Left forelimb (tissue), 1 donor: ENCODE data around the gene CNOT8.
"Not testable (repeated sequence)": the region's sequence is repeated elsewhere in the genome, so short reads cannot be mapped to it uniquely, and the experiment has no call there.

ENCODE experiments used
- DNase-seq: peaks from one replicate; pipeline ENCODE4 v3.0.0-alpha.2; 2018; ENCODE audit warnings: low spot score

Gene CNOT8

DNA sequence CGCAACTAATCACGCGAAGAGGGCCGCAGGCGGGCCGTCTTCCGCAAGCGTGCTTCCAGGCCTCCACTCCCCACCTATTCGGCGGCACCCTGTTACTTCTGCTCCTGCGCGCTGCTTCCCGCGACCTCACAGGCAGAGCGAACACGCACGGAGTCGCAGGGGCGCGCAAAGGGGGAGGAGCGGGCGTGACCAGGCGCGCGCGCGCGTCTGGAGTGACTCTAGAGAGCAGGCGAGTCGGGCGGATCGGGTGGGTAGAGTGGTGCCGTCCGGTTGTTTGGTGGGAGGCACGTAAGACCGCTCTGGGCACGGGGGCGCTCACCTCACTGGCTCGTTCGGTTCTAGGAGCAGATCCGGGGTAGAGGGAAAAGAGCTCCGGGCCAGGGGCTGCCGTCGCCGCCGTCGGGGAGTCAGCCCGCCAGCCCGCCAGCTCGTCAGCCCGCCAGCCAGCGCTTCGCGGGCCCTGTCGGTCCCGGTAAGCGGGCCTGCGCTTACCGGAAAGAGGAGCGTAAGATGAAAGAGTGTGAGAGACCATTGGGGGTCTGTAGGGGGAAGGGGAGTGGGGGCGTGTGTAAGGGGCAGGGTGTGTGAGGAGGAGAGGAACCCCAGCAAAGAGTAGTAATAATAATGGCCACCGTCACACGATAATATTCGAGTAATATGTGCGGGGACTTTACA, at the start of gene CNOT8:
Gene CNOT8, plus strand, starts transcription at position 331 of the 675 bp plus-strand sequence. CDS start 4,652 bp downstream, outside the sequence.
- peak; percentile 100 for DNase-seq

DNA sequence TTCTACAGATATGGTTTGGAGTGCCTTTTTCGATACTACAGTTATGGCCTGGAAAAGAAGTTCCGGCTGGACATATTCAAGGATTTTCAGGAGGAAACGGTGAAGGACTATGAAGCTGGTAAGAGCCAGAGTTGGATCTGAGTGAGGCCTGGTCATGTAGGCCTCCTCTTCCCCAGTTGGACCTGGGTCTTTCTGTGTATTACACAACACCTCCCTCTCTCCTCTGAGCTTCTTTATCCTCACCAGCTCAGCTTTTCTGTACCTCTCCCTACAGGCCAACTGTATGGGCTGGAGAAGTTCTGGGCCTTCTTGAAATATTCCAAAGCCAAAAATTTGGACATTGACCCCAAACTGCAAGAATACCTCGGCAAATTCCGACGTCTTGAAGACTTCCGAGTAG, 47.2 kb upstream of the CNOT8 start:
- no peak for DNase-seq

DNA sequence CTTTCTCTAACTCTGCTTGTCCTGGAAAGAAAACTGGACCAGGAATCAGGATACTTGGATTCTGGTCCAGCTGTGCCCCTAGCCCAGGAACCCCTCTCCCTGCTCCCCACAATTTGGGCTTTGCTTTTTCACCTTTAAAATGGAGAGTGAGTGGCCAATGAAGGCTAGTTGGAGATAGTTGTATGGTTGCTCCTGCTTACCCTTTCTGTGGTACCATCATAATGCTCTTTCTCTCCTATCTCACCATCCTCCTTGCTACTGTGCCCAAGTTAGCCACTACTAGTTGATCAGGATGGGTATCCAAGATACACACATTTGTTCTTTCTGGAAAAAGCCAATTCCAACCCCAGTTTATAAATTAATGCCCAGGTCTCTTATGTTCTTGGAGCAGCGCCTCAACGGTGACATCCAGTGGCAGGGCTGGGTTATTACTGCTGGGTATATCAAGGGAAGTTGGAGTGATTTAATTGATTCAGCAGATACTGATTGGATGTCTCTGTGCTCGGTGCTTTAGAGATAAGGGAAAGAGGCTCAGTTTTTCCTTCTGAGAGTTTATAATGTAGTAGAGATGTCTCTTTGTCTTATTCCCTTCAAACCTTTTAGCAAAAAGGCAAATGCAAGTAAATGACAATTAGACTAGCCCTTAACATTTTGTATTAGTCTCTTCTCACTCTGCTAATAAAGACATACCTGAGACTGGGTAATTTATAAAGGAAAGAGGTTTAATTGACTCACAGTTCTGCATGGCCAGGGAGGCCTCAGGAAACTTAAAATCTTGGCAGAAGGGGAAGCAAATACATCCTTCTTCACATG, 46.6 kb upstream of the CNOT8 start:
- DNase-seq = no peak

DNA sequence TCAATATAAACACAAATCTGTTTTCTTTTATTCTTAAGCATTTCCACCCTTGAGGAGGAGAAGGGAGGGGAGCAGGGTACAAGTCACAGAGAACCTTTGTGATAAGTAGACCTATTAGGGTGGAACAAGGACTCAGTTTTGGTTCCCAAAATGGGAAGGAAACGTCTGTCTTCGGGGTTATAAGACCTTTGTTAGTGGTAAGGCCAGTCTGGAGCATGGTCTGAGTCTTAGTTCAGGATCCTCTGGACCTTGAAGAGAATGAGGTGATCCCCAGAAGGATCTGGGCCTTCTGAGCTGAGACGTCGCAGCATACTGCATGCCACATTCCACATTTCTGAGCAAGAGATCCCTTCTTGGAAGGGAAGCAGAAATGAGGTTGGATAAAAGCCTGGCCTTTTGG, 45.3 kb upstream of the CNOT8 start:
- DNase-seq = no peak

DNA sequence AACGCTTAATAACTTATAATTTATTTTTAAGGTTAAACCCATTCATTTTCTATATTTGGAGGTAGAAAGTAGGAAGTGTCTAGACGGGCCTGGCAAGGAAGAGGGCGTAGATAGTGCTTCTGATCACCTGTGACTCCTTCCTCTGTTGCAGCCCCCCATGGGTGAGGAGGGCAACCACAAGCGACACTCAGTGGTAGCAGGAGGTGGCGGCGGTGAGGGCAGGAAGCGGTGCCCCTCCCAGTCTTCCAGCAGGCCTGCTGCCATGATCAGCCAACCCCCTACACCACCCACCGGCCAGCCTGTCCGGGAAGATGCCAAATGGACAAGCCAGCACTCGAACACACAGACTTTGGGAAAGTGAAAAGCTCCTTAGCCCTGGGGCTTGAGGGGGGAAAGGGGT, 44.7 kb upstream of the CNOT8 start:
- no peak for DNase-seq

DNA sequence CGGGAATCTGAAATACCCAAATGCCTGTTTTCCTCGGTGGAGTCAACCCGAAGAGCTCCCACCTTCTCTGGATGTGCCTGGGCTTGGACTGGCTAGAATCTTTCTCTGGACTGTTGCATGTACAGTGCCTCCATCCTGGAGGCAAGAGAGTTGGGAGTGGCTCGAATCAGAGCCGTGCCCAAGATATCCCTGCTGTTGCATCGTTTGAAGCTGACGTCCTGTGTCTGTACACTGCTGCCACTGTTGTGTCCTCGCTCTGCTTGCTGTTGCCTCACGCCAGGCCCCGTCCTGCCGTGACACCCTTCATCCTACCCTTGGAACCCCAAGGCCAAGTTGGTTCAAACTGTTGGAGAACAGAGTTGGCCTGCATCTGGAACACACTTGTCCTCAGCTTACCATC, 43.4 kb upstream of the CNOT8 start:
- no peak for DNase-seq

DNA sequence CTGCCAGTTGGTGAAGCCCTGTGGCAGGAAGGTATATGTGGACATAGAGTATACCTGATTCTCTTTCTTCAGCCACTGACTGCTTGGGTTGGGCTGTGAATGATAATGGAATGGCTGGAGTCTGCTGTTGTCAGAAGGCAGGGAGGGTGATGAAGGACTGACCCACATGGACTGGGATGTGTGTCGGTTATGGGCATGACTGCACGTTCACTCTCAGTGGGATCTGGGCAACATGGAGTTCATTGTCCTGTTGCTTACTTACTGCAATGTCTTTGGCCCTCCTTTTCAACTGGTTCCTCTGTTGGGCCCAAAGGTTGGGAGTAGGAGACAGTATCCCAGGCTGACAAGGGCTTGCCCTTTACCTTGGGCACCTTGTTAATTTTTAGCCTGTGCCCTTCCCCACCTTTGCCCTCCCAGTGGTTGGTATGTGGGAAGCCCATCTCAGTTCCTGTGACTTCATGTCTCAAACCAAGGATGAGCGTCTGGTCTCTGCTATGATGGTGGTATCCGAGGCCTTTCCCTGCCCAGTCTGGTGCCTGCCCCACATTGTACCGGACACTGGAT, 42.7 kb upstream of the CNOT8 start:
- DNase-seq = no peak

DNA sequence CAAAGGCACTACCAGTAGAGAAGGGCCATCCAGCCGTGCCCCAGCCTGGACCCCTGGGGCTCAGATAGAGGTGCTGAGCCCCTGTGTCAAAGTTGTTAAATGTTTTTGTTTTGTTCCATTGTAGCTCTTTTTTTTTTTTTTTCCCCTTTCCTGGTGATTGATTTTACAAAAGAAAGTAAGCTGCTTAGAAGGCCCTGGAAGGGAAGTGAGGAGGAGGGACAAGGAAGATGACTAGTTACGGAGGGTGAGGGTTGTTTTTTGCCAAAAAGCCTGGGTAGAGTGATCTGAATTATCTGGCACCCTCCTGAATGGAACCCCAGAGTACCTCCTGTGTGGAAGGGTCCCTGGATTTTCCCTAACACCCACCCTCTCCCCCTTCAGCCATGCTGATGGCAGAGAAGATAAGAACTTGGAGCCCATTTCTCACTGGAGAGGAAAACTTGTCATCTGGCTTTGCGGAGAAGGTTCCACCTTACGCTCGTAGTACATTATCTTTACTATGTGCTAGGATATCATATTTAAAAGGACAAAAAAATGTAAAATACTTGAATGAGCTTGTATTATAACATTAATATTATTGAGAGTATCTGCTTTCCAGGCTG, 41.4 kb upstream of the CNOT8 start:
- DNase-seq = no peak

DNA sequence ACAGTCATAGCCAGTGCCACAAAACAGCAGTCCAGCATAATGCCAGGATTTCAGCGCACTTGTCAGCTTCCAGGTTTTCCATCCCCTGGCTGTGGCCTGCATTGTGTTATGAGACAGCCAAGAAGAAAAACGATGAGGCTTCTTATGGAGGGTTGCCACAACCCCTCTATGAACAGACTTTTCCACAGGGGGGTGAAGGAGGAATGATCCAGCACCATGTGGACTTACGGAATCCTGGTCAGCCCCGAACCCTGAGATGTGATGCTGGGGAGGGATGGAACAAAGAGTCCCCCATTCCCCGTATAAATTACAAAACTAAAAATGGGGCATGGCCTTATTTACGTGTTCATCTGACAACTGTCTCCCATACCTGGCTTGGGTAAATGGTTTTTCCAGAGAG, 40.6 kb upstream of the CNOT8 start:
- no peak for DNase-seq

DNA sequence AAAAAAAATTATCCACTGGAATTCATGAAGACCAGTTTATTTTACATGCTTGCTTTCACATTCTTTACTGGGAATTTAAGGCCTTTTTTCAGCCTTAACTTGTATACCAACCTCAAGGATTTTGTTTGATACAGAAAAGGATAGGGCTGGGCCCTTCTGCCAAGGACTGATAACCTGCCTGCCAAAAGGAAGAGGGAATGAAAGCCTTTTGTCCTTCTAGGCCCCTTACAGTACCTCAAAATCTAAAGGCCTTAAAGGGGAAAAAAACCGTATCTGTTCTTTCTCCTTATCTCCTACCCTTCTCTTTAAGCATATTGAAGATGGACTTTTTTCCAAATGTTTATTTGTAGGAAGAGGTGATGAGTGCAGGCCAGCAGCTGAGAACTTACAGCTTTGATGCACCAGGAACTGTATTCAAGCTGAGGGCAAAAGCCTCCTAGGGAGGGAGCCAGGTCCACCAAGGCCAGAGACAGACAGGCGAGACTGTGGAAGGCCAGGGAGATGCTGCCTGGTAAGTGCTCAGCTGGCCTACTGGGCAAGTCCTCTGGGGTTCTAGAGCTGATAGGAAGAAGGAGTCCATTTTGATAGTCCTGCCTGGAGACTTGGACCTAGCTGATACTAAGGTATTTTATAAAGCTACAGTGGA, 39.8 kb upstream of the CNOT8 start:
- no peak for DNase-seq

DNA sequence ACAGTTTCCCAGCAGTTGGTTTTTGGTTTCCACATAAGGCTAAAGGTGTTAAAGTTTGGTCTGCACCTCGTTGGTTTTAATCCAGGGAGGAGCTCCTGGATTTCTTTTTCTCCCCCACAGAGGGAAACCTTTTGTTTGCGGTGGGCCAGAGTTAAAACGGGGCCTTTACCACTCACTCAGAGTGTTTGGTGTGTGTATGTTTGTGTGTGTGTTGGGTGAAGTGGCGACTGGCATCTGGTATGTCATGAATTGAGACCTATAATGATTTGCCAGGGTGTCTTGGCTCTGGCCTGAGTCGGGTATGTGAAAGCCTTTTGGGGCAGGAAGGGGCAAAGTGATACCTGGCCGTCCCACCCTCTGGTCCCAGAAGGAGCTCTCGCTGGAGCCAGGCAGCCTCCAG, 38.9 kb upstream of the CNOT8 start:
- DNase-seq = no peak

DNA sequence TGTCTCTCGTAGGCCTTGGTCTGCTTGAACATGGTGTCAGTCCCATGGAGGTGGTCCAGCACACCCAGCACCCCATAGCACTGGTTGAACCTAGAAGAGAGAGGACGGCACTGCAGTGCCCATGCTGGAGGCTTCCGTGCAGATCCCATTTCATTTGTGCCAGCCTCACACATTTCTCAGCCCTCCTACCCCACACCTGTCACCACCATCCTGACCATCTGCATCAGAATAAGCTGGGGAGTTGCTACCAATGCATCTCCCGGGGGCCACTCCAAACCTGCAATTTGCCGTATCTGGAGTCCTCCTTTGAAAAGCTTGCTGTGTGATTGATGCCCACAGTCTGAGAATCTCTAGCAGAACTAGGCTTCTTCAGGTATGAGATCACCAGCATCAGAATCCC, 38.0 kb upstream of the CNOT8 start:
- no peak for DNase-seq

DNA sequence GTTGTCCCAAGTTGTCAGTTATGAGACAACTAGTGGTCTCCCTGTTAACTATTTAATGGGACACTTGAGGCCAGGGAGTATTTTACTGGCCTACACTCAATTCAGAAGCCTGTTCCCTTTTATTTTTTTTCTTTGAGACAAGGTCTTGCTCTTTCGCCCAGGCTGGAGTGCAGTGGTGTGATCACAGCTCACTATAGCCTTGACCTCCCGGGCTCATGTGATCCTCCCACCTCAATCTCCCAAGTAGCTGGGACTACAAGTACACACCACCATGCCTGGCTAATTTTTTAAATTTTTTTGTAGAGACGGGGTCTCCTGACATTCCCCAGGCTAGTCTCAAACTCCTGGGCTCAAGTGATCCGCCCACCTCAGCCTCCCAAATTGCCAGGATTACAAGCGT, 35.5 kb upstream of the CNOT8 start:
- not testable (repeated sequence) for DNase-seq

DNA sequence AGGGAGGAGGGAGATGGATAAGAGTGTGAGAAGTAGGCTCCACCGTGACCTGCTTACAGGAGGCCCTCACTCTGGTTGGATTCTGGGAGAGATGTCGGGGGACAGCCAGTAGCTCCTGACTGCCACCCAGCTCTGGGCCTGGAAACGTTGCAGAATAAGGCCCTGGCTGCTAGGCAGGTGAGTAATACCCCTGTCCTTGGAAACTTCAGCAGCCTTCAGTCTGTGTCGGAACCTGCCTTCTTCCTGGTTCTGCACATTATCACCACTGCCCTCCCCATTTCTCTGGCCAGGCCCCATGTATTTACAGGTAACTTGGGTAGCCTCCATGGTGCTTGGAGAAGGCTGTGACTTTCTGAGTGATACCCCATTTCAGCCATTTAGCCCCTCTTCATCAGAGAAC, 34.8 kb upstream of the CNOT8 start:
- no peak for DNase-seq

DNA sequence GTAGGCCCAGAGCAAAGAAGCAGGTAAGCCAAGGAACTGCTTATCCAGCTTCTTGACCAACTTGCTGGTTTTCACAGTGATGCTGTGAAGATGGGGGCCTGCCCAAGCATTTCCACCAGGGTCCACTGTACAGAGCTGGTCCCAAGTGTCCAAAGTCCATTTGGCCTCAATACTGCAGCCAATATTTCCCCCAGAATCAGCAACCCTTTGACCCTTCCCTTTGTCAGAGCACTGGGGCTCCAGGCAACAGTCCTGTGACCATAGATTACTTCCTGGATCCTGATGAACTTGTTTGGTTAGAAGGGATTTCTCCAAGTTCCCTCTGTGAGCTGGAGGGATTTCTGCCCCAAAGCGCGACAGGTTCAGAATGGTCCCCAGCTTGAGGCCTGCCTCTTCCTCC, 34.4 kb upstream of the CNOT8 start:
- DNase-seq = no peak

DNA sequence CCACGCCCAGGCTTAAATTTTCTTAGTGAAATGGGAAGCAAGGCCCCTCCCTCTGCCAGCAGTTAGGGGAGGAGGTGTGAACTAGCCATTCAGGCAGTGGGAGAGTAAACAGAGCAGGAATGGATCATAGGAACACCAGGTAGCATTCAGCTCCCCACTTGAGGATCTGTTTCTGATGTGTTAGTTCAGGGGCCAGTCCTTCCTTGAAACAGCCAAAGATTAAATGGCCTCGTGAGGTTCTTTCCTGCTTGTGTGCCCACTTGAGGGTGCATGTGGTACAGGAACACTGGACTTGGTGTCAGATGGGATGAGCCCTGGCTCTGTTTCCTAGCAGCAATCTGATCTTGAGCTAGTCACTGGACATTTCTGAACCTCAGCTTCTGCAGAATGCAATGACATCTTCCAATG, 29.2 kb upstream of the CNOT8 start:
- no peak for DNase-seq

DNA sequence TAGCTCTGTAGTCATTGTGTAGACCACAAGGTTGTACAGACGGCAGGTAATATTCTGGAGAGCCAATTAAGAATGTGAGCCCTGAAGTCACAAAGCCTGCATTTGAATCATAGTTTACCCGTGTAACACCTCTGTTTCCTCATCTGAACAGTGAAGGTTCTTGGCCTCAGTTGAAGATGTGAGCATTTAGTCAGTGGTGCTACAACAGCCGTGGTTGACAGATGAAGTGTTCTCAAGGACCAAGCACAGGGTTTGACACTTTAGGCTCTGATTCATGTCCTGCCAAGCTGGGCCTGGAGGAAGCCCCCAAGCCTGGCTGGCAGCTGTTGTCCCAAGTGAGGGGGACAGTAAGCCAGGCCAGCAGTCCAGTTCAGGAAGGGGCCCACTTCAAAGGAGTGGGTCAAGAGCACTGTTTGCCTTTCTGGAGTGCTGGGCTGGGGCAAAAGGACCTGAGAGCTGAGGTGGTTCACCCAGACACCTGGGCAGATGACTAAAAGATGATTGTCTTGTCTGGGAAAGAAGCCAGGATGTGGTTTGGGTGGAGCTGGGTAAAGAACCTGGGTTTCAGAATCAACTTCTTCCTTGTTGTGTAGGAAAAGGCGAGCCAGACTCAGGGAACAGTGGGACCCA, 28.7 kb upstream of the CNOT8 start:
- no peak for DNase-seq

DNA sequence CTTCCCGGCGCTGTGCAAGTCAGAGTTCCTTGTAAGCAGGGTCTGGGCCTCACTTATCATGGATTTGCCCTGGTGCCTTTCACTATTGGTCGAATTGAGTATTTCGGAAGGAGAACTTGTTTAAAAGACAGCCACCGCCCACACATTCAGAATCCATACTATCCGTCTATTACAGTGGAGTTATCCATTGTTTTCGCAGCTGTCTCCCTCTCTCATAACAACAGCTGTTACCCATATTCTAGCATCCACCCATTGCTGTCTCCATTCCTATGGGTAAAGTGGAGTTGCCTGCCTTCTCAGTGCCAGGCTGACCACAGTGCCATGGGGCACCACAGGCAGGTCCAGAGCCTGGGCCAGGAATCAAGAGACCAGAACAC, 28.2 kb upstream of the CNOT8 start:
- no peak for DNase-seq

DNA sequence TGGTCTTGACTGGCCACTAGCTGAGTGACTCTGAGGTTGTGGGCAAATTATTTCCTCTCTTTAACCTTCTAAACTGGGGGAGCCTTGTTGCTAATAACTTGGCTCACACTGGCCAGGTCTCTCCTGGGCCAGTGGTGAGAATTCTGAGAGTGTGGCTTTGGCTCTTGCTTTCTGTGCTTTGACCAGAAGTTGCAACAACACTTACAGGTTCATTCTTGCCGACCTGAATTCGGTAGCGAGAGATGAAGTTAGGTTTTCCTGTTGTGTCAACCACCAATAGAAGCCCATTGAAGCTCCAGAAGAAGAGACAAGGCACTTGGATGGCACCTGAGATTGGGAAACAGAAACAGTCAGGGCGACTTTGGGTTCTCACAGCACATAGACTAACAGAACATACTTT, 27.8 kb upstream of the CNOT8 start:
- no peak for DNase-seq

DNA sequence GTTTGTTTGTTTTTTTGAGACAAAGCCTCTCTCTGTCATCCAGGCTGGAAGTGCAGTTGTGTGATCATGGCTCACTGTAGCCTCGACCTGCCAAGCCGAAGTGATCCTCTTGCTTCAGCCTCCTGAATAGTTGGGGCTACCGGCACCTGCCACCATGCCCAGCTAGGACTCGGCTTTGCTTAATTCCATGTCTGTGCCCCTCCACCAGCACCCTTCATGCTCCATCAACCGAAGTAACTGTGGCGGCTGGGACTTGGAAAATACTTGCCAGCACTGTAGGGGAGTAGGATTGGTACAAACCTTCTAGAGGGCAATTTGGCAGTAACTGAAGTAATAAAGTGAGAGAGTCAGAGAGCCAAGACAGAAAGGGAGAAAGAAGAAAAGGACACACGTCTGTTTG, 27.0 kb upstream of the CNOT8 start:
- DNase-seq = no peak

DNA sequence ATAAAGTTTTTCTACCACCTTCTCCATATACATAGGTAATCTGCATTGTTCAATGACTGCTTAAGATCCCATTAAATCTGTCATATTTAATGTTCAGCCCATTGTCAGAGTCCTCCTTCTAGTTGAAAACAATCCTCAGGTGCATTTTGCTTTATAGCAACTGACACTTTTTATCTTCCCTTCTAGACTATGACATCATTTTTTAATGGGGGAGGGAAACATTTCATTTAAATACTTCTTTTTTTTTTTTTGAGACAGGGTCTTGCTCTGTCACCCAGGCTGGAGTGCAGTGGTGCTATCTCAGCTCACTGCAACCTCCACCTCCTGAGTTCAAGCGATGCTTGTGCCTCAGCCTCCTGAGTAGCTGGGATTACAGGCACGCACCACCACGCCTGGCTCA, 25.6 kb upstream of the CNOT8 start:
- not testable (repeated sequence) for DNase-seq

DNA sequence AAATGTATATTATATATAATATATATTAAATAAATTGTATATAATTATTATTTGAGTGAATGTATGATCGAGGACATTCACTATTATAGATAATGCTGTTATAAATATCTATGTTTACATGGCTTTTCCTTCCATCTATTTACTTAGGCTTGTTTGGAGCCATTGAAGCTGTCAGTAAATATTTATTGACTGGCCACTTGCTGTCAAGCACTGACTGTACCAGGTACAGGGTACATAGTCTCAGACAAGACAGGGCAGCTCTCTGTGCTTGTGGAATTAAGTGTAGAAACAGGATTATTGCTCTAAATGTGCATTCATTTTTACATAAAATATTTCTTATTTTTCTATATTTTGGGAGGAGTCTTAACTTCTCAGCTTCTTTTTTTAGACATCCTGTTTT, 24.4 kb upstream of the CNOT8 start:
- DNase-seq = no peak
